Panc1 (cell line): ENCODE data around the gene PARD3. TPM values are rescaled to one million over a fixed set of nuclear protein-coding genes. Genes with fewer than 3 reads are reported as not detected.

Experiments used
- ATAC-seq: fragments of 200-7000 bp; cut with Tn5 transposase; 2 replicates; pipeline ENCODE4 v1.9.1; 2020; ENCODE audit warnings: mild to moderate bottlenecking, moderate library complexity
- BruUV-seq: library from RNA; stranded (reverse); fragments of 400-500 nt; replicated peaks from 2 replicates; lab custom pipeline; 2021; lab: Mats Ljungman, UMichigan
- CTCF ChIA-PET: fragments of 300-600 bp; sonication (Branson Sonifier 250); formaldehyde crosslinking; loops from one replicate; lab custom pipeline; 2022; ENCODE audit warnings: antibody characterized with exemption; lab: Charles Lee
- POLR2A ChIA-PET: fragments of 300-600 bp; sonication (Branson Sonifier 250); formaldehyde crosslinking; loops from one replicate; lab custom pipeline; 2022; ENCODE audit warnings: antibody characterized with exemption; lab: Charles Lee
- DNase-seq: peaks from one replicate; pipeline ENCODE4 v3.0.0-alpha.2; 2010; ENCODE audit warnings: low read depth, low spot score
- H3K27ac ChIP-seq: 2 replicates; pipeline ENCODE4 v1.5.1; 2011; ENCODE audit warnings: mild to moderate bottlenecking, low read length, inconsistent platforms
- H3K27me3 ChIP-seq: fragments of 200-500 bp; sonication (Bioruptor generic); 2 replicates; pipeline ENCODE4 v1.6.0; 2014; ENCODE audit warnings: low read length, inconsistent platforms; ENCODE audit not compliant: control insufficient read depth, insufficient read depth
- H3K36me3 ChIP-seq: fragments of 200-500 bp; sonication (Bioruptor generic); 2 replicates; pipeline ENCODE4 v1.5.1; 2014; ENCODE audit warnings: inconsistent platforms, mild to moderate bottlenecking, low read length, moderate library complexity; ENCODE audit not compliant: control insufficient read depth, insufficient read depth
- H3K4me1 ChIP-seq: 2 replicates; pipeline ENCODE4 v1.5.1; 2011; ENCODE audit warnings: inconsistent platforms, mild to moderate bottlenecking, low read length, moderate library complexity; ENCODE audit not compliant: control insufficient read depth, insufficient read depth
- H3K4me3 ChIP-seq, 2 experiments: 2 replicates each; pipeline ENCODE4 v1.5.1; 2011 to 2012; ENCODE audit warnings: low read depth in 2 of 2, low read length in 2 of 2, mild to moderate bottlenecking in 2 of 2, inconsistent platforms in 1 of 2, moderate library complexity in 1 of 2
- H3K9me3 ChIP-seq: fragments of 200-500 bp; sonication (Bioruptor generic); 2 replicates; pipeline ENCODE4 v1.5.1; 2014; ENCODE audit warnings: low read depth, mild to moderate bottlenecking, inconsistent platforms, low read length, moderate library complexity; ENCODE audit not compliant: control insufficient read depth, insufficient read depth
- POLR2AphosphoS5 ChIP-seq: IDR thresholded peaks from 2 replicates; pipeline ENCODE4 v1.6.1; 2012; ENCODE audit warnings: mild to moderate bottlenecking, low read depth, low read length, moderate library complexity
- SIN3A ChIP-seq: IDR thresholded peaks from 2 replicates; pipeline ENCODE4 v1.6.1; 2012; ENCODE audit warnings: low read depth, mild to moderate bottlenecking, low read length, moderate library complexity, borderline replicate concordance; ENCODE audit not compliant: insufficient read depth
- TCF7L2 ChIP-seq: IDR thresholded peaks from 2 replicates; pipeline ENCODE4 v1.6.1; 2011; ENCODE audit warnings: mild to moderate bottlenecking, low read depth, low read length, inconsistent platforms
- in situ Hi-C: cut with HindIII; loops from 2 replicates; pipeline ENCODE4 v1.10.0; 2016; ENCODE audit warnings: low sequenced_read_pairs, low pct_unique_long_range_greater_than_20kb
- intact Hi-C: fragments of 100-400 bp; cut with micrococcal nuclease; formaldehyde crosslinking; loops from one replicate; pipeline ENCODE4 v1.10.0; 2022; ENCODE audit not compliant: unreplicated experiment
- total RNA-seq: library from RNA; stranded (reverse); gene quantifications from one replicate; pipeline ENCODE4 v1.2.1, GENCODE V29; 2021; ENCODE audit not compliant: unreplicated experiment
- TF ChIP-seq, protein P1 (sequence below): fragments of 450-650 bp; IDR thresholded peaks from 2 replicates; pipeline ENCODE4 v1.5.1; 2017; ENCODE audit warnings: mild to moderate bottlenecking
- TF ChIP-seq, protein P2 (sequence below), 2 experiments: IDR thresholded peaks; 2 replicates each; pipeline ENCODE4 v1.6.1; 2011 to 2012; ENCODE audit warnings: low read depth in 2 of 2, control low read depth in 1 of 2, low read length in 1 of 2, mild to moderate bottlenecking in 1 of 2, moderate library complexity in 1 of 2; ENCODE audit not compliant: insufficient read depth in 1 of 2

The PARD3 gene
- total RNA-seq, 1 experiment from 2014 or later, result 29.8 TPM

DNA sequence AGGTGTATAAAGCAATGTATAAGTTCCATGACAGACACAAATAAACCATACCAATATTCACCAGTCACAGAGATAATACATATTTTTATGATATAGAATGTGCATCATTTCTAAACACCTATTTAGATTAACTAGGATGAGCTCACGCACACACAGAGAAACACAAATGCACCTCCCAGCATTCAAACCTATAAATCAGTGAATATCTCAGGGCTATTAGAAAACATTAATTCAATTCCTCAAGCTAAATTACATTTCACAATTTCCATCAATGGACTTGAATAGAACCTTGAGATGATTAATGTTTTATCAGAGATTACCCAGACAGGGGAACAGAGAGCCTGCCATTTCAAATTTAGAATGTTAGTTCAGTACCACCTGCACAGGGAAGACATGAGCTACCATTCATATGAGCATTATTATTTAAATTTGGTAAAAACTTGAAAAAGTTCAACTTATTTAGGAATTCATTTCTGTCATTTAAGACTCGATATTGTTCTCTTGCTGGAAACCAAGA is 221.7 kb downstream of the PARD3 start:
- in situ Hi-C loops, result no loop called here
- Histone ChIP-seq H3K27me3 (no peaks in the 10 kb centered on the region), H3K36me3 (no peaks in the 10 kb centered on the region), H3K9me3 (no peaks in the 10 kb centered on the region), H3K4me1 (no peaks in the 10 kb centered on the region), H3K27ac (no peak overlapping the region), H3K4me3 (no peak overlapping the region)
- BruUV-seq, result no TSS peak
- ChIA-PET CTCF (no interaction called here), POLR2A (interaction anchor here (0.5 kb wide), 1 partner anchor 344 kb away, joined by 4 read pairs; no protein-coding TSS in a partner anchor)
- TF ChIP-seq, protein P1, sequence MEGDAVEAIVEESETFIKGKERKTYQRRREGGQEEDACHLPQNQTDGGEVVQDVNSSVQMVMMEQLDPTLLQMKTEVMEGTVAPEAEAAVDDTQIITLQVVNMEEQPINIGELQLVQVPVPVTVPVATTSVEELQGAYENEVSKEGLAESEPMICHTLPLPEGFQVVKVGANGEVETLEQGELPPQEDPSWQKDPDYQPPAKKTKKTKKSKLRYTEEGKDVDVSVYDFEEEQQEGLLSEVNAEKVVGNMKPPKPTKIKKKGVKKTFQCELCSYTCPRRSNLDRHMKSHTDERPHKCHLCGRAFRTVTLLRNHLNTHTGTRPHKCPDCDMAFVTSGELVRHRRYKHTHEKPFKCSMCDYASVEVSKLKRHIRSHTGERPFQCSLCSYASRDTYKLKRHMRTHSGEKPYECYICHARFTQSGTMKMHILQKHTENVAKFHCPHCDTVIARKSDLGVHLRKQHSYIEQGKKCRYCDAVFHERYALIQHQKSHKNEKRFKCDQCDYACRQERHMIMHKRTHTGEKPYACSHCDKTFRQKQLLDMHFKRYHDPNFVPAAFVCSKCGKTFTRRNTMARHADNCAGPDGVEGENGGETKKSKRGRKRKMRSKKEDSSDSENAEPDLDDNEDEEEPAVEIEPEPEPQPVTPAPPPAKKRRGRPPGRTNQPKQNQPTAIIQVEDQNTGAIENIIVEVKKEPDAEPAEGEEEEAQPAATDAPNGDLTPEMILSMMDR, result no peak
- TF ChIP-seq, protein P2, sequence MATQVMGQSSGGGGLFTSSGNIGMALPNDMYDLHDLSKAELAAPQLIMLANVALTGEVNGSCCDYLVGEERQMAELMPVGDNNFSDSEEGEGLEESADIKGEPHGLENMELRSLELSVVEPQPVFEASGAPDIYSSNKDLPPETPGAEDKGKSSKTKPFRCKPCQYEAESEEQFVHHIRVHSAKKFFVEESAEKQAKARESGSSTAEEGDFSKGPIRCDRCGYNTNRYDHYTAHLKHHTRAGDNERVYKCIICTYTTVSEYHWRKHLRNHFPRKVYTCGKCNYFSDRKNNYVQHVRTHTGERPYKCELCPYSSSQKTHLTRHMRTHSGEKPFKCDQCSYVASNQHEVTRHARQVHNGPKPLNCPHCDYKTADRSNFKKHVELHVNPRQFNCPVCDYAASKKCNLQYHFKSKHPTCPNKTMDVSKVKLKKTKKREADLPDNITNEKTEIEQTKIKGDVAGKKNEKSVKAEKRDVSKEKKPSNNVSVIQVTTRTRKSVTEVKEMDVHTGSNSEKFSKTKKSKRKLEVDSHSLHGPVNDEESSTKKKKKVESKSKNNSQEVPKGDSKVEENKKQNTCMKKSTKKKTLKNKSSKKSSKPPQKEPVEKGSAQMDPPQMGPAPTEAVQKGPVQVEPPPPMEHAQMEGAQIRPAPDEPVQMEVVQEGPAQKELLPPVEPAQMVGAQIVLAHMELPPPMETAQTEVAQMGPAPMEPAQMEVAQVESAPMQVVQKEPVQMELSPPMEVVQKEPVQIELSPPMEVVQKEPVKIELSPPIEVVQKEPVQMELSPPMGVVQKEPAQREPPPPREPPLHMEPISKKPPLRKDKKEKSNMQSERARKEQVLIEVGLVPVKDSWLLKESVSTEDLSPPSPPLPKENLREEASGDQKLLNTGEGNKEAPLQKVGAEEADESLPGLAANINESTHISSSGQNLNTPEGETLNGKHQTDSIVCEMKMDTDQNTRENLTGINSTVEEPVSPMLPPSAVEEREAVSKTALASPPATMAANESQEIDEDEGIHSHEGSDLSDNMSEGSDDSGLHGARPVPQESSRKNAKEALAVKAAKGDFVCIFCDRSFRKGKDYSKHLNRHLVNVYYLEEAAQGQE (IDR thresholded peaks at IDR 0.05; ENCODE audit: insufficient read depth in 1 of 2, low read depth in 2 of 2, low read length in 1 of 2), result no peak
- TF ChIP-seq SIN3A (no peak), POLR2AphosphoS5 (no peak), TCF7L2 (no peak)
- DNase-seq (no peak), ATAC-seq (no peak)
- intact Hi-C loops, result no loop called here

GRCh38 chr10:34590793-34591192 is 224.3 kb downstream of the PARD3 start:
- POLR2A ChIA-PET, result interaction anchor here (0.6 kb wide), 1 partner anchor 21 kb away, joined by 7 read pairs; no protein-coding TSS in a partner anchor
- intact Hi-C loops, result no loop called here

More at GRCh38 chr10:34590793-34591192, 224.3 kb downstream of the PARD3 start:
- TF ChIP-seq, protein P2 (IDR thresholded peaks at IDR 0.05; ENCODE audit: insufficient read depth in 1 of 2, low read depth in 2 of 2, low read length in 1 of 2), result no peak
- no peak for TF ChIP-seq TCF7L2
- TF ChIP-seq SIN3A, result no peak
- no peak for TF ChIP-seq POLR2AphosphoS5
- TF ChIP-seq, protein P1, result no peak
- Histone ChIP-seq H3K9me3 (no peaks in the 10 kb centered on the region), H3K27ac (no peak overlapping the region), H3K36me3 (no peaks in the 10 kb centered on the region), H3K4me1 (no peaks in the 10 kb centered on the region), H3K4me3 (no peak overlapping the region), H3K27me3 (no peaks in the 10 kb centered on the region)
- ATAC-seq, result no peak
- no TSS peak for BruUV-seq
- in situ Hi-C loops, result no loop called here
- CTCF ChIA-PET, result no interaction called here
- DNase-seq, result no peak
